ENCODE measurements around the gene SRD5A2.

Gene SRD5A2

GRCh38 chr2:31580321-31581117 is at the start of gene SRD5A2:
Gene SRD5A2, minus strand, starts transcription at chr2:31580938. Its CDS starts 38 bp downstream, at chr2:31580900.
- no peak for DNase-seq

- no peak for DNase-seq
Measured at GRCh38 chr2:31606509-31606908, 25.8 kb upstream of the SRD5A2 start.

GRCh38 chr2:31598694-31599093 is 18.0 kb upstream of the SRD5A2 start:
- no peak for DNase-seq

GRCh38 chr2:31586230-31586629 is 5.5 kb upstream of the SRD5A2 start:
- no peak for DNase-seq

GRCh38 chr2:31581124-31581795 is 522 bp upstream of the SRD5A2 start:
- no peak for DNase-seq

- DNase-seq, result no peak
Measured at GRCh38 chr2:31579996-31580320, 780 bp downstream of the SRD5A2 start.

GRCh38 chr2:31578316-31578715 is 2.4 kb downstream of the SRD5A2 start:
- DNase-seq, result no peak

- no peak for DNase-seq
Measured at GRCh38 chr2:31577143-31577542, 3.6 kb downstream of the SRD5A2 start.

- DNase-seq, result no peak
Measured at GRCh38 chr2:31568585-31569201, 12.0 kb downstream of the SRD5A2 start.

GRCh38 chr2:31567679-31568078 is 13.1 kb downstream of the SRD5A2 start:
- no peak for DNase-seq

- DNase-seq, result no peak
Measured at GRCh38 chr2:31563273-31563839, 17.4 kb downstream of the SRD5A2 start.

GRCh38 chr2:31561823-31562222 is 18.9 kb downstream of the SRD5A2 start:
- DNase-seq, result no peak

GRCh38 chr2:31558401-31559295 is 22.1 kb downstream of the SRD5A2 start:
- DNase-seq, result no peak

GRCh38 chr2:31556940-31557339 is 23.8 kb downstream of the SRD5A2 start:
- DNase-seq, result no peak

- DNase-seq, result no peak
Measured at GRCh38 chr2:31555967-31556706, 24.6 kb downstream of the SRD5A2 start.

- no peak for DNase-seq
Measured at GRCh38 chr2:31553362-31553761, 27.4 kb downstream of the SRD5A2 start.

GRCh38 chr2:31547485-31547884 is 33.3 kb downstream of the SRD5A2 start:
- DNase-seq, result no peak

GRCh38 chr2:31541853-31542252 is 38.9 kb downstream of the SRD5A2 start:
- DNase-seq, result no peak

- DNase-seq, result no peak
Measured at GRCh38 chr2:31539505-31539904, 41.2 kb downstream of the SRD5A2 start.

- no peak for DNase-seq
Measured at GRCh38 chr2:31535768-31536167, 45.0 kb downstream of the SRD5A2 start.

GRCh38 chr2:31534636-31535035 is 46.1 kb downstream of the SRD5A2 start:
- no peak for DNase-seq

- no peak for DNase-seq
Measured at GRCh38 chr2:31533036-31533435, 47.7 kb downstream of the SRD5A2 start.

All from activated T-cell treated with anti-CD3 and anti-CD28 coated beads, Interleukin-2, amount 50 U/mL, for 1 hour (primary cell).